Heart left ventricle (tissue), 13 donors: ENCODE data around the gene LHFPL3.

Experiments
- CTCF ChIP-seq, 12 donors: fragments of 200-600 bp; sonication (generic) in 4 of 12; IDR thresholded peaks; one replicate each; pipeline versions ENCODE4 v1.5.0 to v1.8.0; 2018 to 2022; ENCODE audit warnings: antibody characterized with exemption in 12 of 12, mild to moderate bottlenecking in 5 of 12
- POLR2A ChIP-seq, 2 donors: fragments of 450-650 bp; IDR thresholded peaks; one replicate each; pipeline ENCODE4 v1.6.1; 2017; ENCODE audit warnings: antibody characterized with exemption in 2 of 2, mild to moderate bottlenecking in 2 of 2, moderate library complexity in 2 of 2
- donor health status: ischemic (EF 13 %, LVEDD 7.1; RV severe dilation, severe dysfunction).
- donor health status: DM: no; HTN: yes; CAD: no.
- donor health status: DM: no; HTN: no; CAD: no.
- donor health status: ischemic (EF 25% LVEDD 6.9; RV normal size, moderate dysfunction).
- donor health status: ischemic (EF 25% LVEDD 5.7; RV mildly dilated, moderate dysfunction).
- donor health status: ischemic (EF 35%, LVEDD 5.7; RV mildly dilated, moderate dysfunction).
- donor health status: nonischemic (EF 11% LVEDD 7.7; RV severe dilation, severe dysfunction).
- donor health status: DM: yes; HTN: yes; CAD: no.
- donor health status: PGD.
- donor health status: ischemic (EF 29% LVEDD 5.4; RV normal size, mild dysfunction).
- donor health status: nonischemic (EF 23%, LVEDD 6.1; RV moderate dilation, normal function).

- TF ChIP-seq CTCF (IDR thresholded peaks at IDR 0.05) = no peak
- no peak for TF ChIP-seq POLR2A (IDR thresholded peaks at IDR 0.05)
Observed at GRCh38 chr7:104386943-104387342, 58.5 kb downstream of the LHFPL3 start.
